ENCODE results near the gene C1S. TPM values are rescaled to one million over a fixed set of nuclear protein-coding genes. Genes with fewer than 3 reads are reported as not detected.

Gene C1S
- total RNA-seq, 1 experiment from 2014 or later: not detected

DNA sequence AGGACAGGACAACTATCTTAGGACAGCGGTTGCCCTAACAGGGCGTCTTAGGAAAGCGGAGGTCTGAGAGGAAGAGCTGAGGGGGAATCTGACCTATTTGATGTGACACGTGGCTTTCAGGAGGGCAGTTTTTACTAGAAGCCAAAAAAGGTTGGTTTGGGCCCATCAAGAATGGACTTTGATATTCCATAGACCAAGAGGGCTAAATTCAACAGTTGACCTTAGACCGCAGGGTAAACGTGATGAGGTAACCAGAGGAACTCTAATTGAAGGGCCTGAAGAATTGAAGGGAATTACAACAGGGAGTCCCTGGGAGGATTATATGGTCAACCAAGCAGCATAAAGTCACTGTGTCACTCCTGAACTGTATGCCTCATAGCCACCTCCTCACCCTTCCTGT is 11.5 kb downstream of the C1S start:
- H3K9me3 ChIP-seq (ENCODE audit: low read length): no peaks in the 10 kb centered on the region
- no peaks in the 10 kb centered on the region for H4K20me1 ChIP-seq (ENCODE audit: insufficient read depth, low read depth, low read length)
- H3K27ac ChIP-seq (ENCODE audit: low read length): no peak overlapping the region
- no peak overlapping the region for H3K9ac ChIP-seq (ENCODE audit: low read length)
- H3K36me3 ChIP-seq (ENCODE audit: insufficient read depth, low read length): no peaks in the 10 kb centered on the region
- no peaks in the 10 kb centered on the region for H3K9me2 ChIP-seq (replicated peaks; ENCODE audit: insufficient read depth, low read length)
- no peaks in the 10 kb centered on the region for H3K27me3 ChIP-seq (ENCODE audit: low read length)
- no peak overlapping the region for H3K4me2 ChIP-seq (ENCODE audit: low read depth, low read length, poor library complexity, severe bottlenecking)
- H3K4me3 ChIP-seq (ENCODE audit: low read length): no peak overlapping the region
- DNase-seq: no peak
- no peaks in the 10 kb centered on the region for H3K4me1 ChIP-seq (ENCODE audit: low read length)
- H3K79me2 ChIP-seq (ENCODE audit: low read length): no peaks in the 10 kb centered on the region
- no peak overlapping the region for H2AFZ ChIP-seq (ENCODE audit: low read length)

DNA sequence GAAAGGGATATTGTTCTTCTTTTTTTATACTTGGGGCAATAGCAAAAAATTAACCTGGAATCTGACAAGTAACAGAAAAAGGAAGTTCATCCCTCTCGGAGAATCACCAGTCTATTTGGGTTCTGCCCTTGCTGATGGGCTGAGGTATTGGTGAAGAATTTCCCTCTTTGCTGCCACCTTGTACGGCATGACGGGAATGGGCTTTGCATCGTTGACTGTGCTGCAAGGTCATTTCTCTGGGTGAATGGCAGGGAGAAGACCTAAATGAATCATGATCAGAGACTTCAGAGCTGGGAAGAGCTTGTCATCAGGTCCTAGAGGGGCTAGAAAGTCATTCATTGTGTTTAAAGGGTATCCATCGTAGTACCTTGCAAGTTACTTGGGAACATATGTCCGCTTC is 12.0 kb downstream of the C1S start:
- Histone ChIP-seq H2AFZ (ENCODE audit: low read length) (no peak overlapping the region), H3K9me3 (ENCODE audit: low read length) (no peaks in the 10 kb centered on the region), H3K9me2 (replicated peaks; ENCODE audit: insufficient read depth, low read length) (no peaks in the 10 kb centered on the region)

DNA sequence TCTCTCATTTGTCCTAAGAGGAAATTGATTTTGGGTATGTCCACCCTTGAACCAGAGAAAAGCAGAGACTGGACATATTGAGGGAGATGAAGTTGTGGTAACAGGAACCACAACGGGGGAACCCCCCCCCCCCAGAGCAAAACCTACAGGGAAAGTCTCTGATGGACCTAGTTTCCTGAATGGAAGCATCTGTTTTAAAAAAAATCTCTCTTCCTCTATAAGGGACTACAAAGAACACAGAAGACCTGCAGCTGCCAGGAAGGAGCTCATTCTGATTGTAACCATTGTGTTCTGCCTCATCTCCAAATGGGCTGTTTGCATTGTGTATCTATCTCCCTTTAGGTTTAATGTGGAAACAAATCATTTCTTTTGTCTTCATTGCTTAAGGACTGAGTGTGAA is 13.4 kb downstream of the C1S start:
- Histone ChIP-seq H2AFZ (ENCODE audit: low read length) (no peak overlapping the region), H3K4me1 (ENCODE audit: low read length) (no peaks in the 10 kb centered on the region), H3K36me3 (ENCODE audit: insufficient read depth, low read length) (no peaks in the 10 kb centered on the region), H3K27ac (ENCODE audit: low read length) (no peak overlapping the region), H3K79me2 (ENCODE audit: low read length) (no peaks in the 10 kb centered on the region), H4K20me1 (ENCODE audit: insufficient read depth, low read depth, low read length) (no peaks in the 10 kb centered on the region), H3K4me3 (ENCODE audit: low read length) (no peak overlapping the region), H3K9me3 (ENCODE audit: low read length) (no peaks in the 10 kb centered on the region), H3K4me2 (ENCODE audit: low read depth, low read length, poor library complexity, severe bottlenecking) (no peak overlapping the region), H3K27me3 (ENCODE audit: low read length) (no peaks in the 10 kb centered on the region), H3K9me2 (replicated peaks; ENCODE audit: insufficient read depth, low read length) (no peaks in the 10 kb centered on the region), H3K9ac (ENCODE audit: low read length) (no peak overlapping the region)
- no peak for DNase-seq

More for the DNA sequence above, 12.0 kb downstream of the C1S start:
- H3K27me3 ChIP-seq (ENCODE audit: low read length): no peaks in the 10 kb centered on the region
- H3K36me3 ChIP-seq (ENCODE audit: insufficient read depth, low read length): no peaks in the 10 kb centered on the region
- H3K4me2 ChIP-seq (ENCODE audit: low read depth, low read length, poor library complexity, severe bottlenecking): no peak overlapping the region
- H4K20me1 ChIP-seq (ENCODE audit: insufficient read depth, low read depth, low read length): no peaks in the 10 kb centered on the region
- H3K9ac ChIP-seq (ENCODE audit: low read length): no peak overlapping the region
- DNase-seq: no peak
- no peak overlapping the region for H3K27ac ChIP-seq (ENCODE audit: low read length)
- H3K4me3 ChIP-seq (ENCODE audit: low read length): no peak overlapping the region
- no peaks in the 10 kb centered on the region for H3K79me2 ChIP-seq (ENCODE audit: low read length)
- no peaks in the 10 kb centered on the region for H3K4me1 ChIP-seq (ENCODE audit: low read length)

DNA sequence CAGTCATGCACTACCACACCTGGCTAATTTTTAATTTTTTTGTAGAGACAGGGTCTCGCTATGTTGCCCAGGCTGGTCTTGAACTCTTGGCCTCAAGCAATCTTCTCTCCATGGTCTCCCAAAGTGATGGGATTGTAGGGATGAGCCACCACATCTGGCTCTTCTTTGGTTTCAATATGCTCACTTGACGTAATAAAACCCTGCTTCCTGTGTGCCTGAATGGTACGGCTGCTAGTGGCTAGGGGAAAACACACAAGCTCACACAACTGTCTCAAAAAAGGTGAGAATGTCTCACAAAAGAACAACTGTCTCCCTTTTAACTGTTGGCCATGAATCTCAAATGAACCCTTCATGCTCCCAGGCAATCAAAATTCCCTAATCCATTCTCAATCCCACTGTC is 15.0 kb downstream of the C1S start:
- Histone ChIP-seq H2AFZ (ENCODE audit: low read length) (no peak overlapping the region), H3K4me3 (ENCODE audit: low read length) (no peak overlapping the region), H3K36me3 (ENCODE audit: insufficient read depth, low read length) (no peaks in the 10 kb centered on the region), H3K9ac (ENCODE audit: low read length) (no peak overlapping the region), H3K4me2 (ENCODE audit: low read depth, low read length, poor library complexity, severe bottlenecking) (no peak overlapping the region), H4K20me1 (ENCODE audit: insufficient read depth, low read depth, low read length) (no peaks in the 10 kb centered on the region), H3K9me2 (replicated peaks; ENCODE audit: insufficient read depth, low read length) (no peaks in the 10 kb centered on the region), H3K79me2 (ENCODE audit: low read length) (no peaks in the 10 kb centered on the region), H3K27me3 (ENCODE audit: low read length) (no peaks in the 10 kb centered on the region), H3K9me3 (ENCODE audit: low read length) (no peaks in the 10 kb centered on the region), H3K27ac (ENCODE audit: low read length) (no peak overlapping the region), H3K4me1 (ENCODE audit: low read length) (no peaks in the 10 kb centered on the region)
- DNase-seq: no peak

DNA sequence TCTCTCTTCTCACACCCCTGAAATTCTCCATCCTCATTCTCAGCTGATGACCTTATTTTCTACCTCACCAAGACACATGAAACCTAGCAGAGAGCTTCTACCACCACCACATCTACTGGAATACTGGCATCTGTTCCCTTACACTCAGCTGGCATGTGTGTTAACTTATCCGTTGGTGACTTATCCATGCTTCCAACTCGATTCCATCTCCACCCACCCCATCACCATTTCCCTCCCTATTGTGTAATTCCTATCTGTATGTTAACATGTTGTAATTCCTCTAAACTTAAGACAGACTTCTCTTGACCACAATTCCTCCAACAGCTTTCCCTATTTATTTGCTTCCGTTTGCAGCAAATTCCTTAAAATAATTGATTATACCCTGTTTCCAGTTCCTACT is 15.4 kb downstream of the C1S start:
- no peak for DNase-seq
- Histone ChIP-seq H3K9me3 (ENCODE audit: low read length) (no peaks in the 10 kb centered on the region), H4K20me1 (ENCODE audit: insufficient read depth, low read depth, low read length) (no peaks in the 10 kb centered on the region), H3K4me3 (ENCODE audit: low read length) (no peak overlapping the region), H3K4me2 (ENCODE audit: low read depth, low read length, poor library complexity, severe bottlenecking) (no peak overlapping the region), H3K4me1 (ENCODE audit: low read length) (no peaks in the 10 kb centered on the region), H3K9me2 (replicated peaks; ENCODE audit: insufficient read depth, low read length) (no peaks in the 10 kb centered on the region), H3K36me3 (ENCODE audit: insufficient read depth, low read length) (no peaks in the 10 kb centered on the region), H3K27ac (ENCODE audit: low read length) (no peak overlapping the region), H3K79me2 (ENCODE audit: low read length) (no peaks in the 10 kb centered on the region), H2AFZ (ENCODE audit: low read length) (no peak overlapping the region), H3K9ac (ENCODE audit: low read length) (no peak overlapping the region), H3K27me3 (ENCODE audit: low read length) (no peaks in the 10 kb centered on the region)

DNA sequence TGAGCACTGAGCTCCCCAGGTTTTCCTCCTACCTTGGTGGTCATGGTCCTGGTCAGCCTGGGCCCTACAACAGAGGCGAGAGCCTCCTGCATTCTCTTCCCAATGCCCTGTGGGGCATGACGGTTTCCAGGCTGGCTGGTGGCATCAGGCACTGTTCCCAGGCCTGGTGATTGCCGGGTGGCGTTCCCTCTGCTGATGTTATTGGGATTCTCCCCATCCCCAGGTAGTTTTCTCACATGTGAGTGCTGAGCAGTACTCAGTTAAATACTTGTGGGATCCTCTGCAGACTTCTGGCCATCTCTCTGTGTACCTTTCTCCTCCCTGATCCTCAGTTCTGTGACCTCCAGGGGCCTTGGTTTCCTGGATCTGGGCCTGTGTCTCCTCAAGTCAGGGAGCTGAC is 16.0 kb downstream of the C1S start:
- H3K9me2 ChIP-seq (replicated peaks; ENCODE audit: insufficient read depth, low read length): no peaks in the 10 kb centered on the region
- no peak overlapping the region for H3K4me2 ChIP-seq (ENCODE audit: low read depth, low read length, poor library complexity, severe bottlenecking)
- H3K4me3 ChIP-seq (ENCODE audit: low read length): no peak overlapping the region
- no peaks in the 10 kb centered on the region for H4K20me1 ChIP-seq (ENCODE audit: insufficient read depth, low read depth, low read length)
- DNase-seq: no peak
- no peaks in the 10 kb centered on the region for H3K27me3 ChIP-seq (ENCODE audit: low read length)
- H3K36me3 ChIP-seq (ENCODE audit: insufficient read depth, low read length): no peaks in the 10 kb centered on the region
- no peaks in the 10 kb centered on the region for H3K9me3 ChIP-seq (ENCODE audit: low read length)
- H3K4me1 ChIP-seq (ENCODE audit: low read length): no peaks in the 10 kb centered on the region
- no peak overlapping the region for H3K27ac ChIP-seq (ENCODE audit: low read length)
- no peak overlapping the region for H2AFZ ChIP-seq (ENCODE audit: low read length)
- no peak overlapping the region for H3K9ac ChIP-seq (ENCODE audit: low read length)
- no peaks in the 10 kb centered on the region for H3K79me2 ChIP-seq (ENCODE audit: low read length)

DNA sequence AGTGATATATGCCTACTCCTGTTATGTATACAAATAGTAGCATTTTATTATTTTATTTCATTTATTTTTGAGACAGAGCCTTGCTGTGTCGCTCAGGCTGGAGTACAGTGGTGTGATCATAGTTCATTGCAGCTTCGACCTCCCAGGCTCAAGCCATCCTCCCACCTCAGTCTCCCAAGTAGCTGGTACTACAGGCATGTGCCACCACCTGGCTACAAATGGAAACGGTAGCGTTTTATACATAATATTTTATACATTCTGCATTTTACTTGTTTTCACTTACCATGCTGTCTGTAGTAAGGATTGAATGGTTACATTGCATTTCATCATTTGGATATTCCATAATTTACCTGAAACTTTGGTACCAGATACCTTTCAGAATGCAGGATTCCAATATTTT is 17.6 kb downstream of the C1S start:
- no peak overlapping the region for H3K4me3 ChIP-seq (ENCODE audit: low read length)
- H3K27me3 ChIP-seq (ENCODE audit: low read length): no peaks in the 10 kb centered on the region
- no peak overlapping the region for H2AFZ ChIP-seq (ENCODE audit: low read length)
- no peaks in the 10 kb centered on the region for H3K9me3 ChIP-seq (ENCODE audit: low read length)
- no peaks in the 10 kb centered on the region for H3K36me3 ChIP-seq (ENCODE audit: insufficient read depth, low read length)
- no peaks in the 10 kb centered on the region for H3K9me2 ChIP-seq (replicated peaks; ENCODE audit: insufficient read depth, low read length)
- H3K4me2 ChIP-seq (ENCODE audit: low read depth, low read length, poor library complexity, severe bottlenecking): no peak overlapping the region
- H3K9ac ChIP-seq (ENCODE audit: low read length): no peak overlapping the region
- H3K27ac ChIP-seq (ENCODE audit: low read length): no peak overlapping the region
- no peaks in the 10 kb centered on the region for H3K4me1 ChIP-seq (ENCODE audit: low read length)
- H4K20me1 ChIP-seq (ENCODE audit: insufficient read depth, low read depth, low read length): no peaks in the 10 kb centered on the region
- H3K79me2 ChIP-seq (ENCODE audit: low read length): no peaks in the 10 kb centered on the region
- DNase-seq: peak; percentile 60

DNA sequence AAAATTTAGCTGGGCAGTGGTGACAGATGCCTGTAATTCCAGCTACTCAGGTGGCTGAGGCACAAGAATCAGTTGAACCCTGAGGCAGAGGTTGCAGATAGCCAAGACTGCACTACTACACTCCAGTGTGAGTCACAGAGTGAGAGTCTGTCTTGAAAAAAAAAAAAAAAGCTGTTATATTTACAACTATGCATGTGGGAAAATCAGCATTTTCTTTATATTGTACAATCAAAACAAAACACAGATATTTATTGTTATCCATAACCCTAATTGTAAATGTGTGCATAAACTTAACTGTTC is 19.3 kb downstream of the C1S start:
- Histone ChIP-seq H3K27me3 (ENCODE audit: low read length) (no peaks in the 10 kb centered on the region), H2AFZ (ENCODE audit: low read length) (no peak overlapping the region), H3K4me2 (ENCODE audit: low read depth, low read length, poor library complexity, severe bottlenecking) (no peak overlapping the region), H3K4me1 (ENCODE audit: low read length) (no peaks in the 10 kb centered on the region), H3K9ac (ENCODE audit: low read length) (no peak overlapping the region), H3K9me3 (ENCODE audit: low read length) (peaks cover 1% of the 10 kb centered on the region; the same call in 1 of the 2 replicates), H3K4me3 (ENCODE audit: low read length) (no peak overlapping the region), H3K9me2 (replicated peaks; ENCODE audit: insufficient read depth, low read length) (no peaks in the 10 kb centered on the region), H3K27ac (ENCODE audit: low read length) (no peak overlapping the region), H4K20me1 (ENCODE audit: insufficient read depth, low read depth, low read length) (no peaks in the 10 kb centered on the region), H3K79me2 (ENCODE audit: low read length) (no peaks in the 10 kb centered on the region), H3K36me3 (ENCODE audit: insufficient read depth, low read length) (no peaks in the 10 kb centered on the region)
- DNase-seq: no peak

DNA sequence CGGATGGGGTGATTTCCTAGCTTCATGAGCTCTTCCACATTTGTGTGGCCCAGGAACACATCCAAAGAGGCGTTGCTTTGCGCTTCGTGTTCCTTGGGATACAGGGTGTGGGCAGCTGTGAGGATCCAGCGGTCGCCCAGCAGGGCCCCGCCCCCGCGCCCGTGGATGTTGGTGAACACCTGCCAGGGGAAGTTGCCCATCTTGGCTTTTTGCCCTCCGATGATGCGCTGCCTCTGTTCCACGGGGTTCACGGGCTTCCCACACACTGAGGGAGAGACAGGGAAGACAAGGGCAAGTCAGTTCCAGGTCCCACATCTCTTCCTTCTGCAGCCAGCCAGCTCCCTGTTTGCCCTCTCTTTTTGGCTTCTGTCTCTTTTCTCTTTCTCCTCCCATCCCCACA is 20.5 kb downstream of the C1S start:
- Histone ChIP-seq H3K27me3 (ENCODE audit: low read length) (no peaks in the 10 kb centered on the region), H3K9me3 (ENCODE audit: low read length) (peaks cover 6% of the 10 kb centered on the region; the same call in 1 of the 2 replicates), H3K27ac (ENCODE audit: low read length) (no peak overlapping the region), H4K20me1 (ENCODE audit: insufficient read depth, low read depth, low read length) (no peaks in the 10 kb centered on the region), H3K4me2 (ENCODE audit: low read depth, low read length, poor library complexity, severe bottlenecking) (no peak overlapping the region), H3K36me3 (ENCODE audit: insufficient read depth, low read length) (no peaks in the 10 kb centered on the region), H3K4me1 (ENCODE audit: low read length) (no peaks in the 10 kb centered on the region), H3K9ac (ENCODE audit: low read length) (no peak overlapping the region), H3K9me2 (replicated peaks; ENCODE audit: insufficient read depth, low read length) (no peaks in the 10 kb centered on the region), H3K79me2 (ENCODE audit: low read length) (no peaks in the 10 kb centered on the region), H3K4me3 (ENCODE audit: low read length) (no peak overlapping the region), H2AFZ (ENCODE audit: low read length) (no peak overlapping the region)
- no peak for DNase-seq

Measured in Karpas-422 (cell line).